Cardiac muscle cell (in vitro differentiated cells and primary cell): ENCODE results near the gene CDH23. TPM values are rescaled to one million over a fixed set of nuclear protein-coding genes. Genes with fewer than 3 reads are reported as not detected.

Experiments
- DNase-seq, 2 donors: peaks; one replicate each; pipeline versions ENCODE4 v3.0.0 to v3.0.0-alpha.2; 2010 to 2017; ENCODE audit warnings: low read depth in 1 of 2, low spot score in 1 of 2
- H3K27ac ChIP-seq: fragments of 200-600 bp; sonication (generic); 2 replicates; pipeline ENCODE4 v1.5.1; 2016
- H3K27me3 ChIP-seq: fragments of 200-600 bp; sonication (generic); 2 replicates; pipeline ENCODE4 v1.6.0; 2016; ENCODE audit warnings: control low read depth
- H3K36me3 ChIP-seq: fragments of 200-600 bp; sonication (generic); 2 replicates; pipeline ENCODE4 v1.5.1; 2016; ENCODE audit warnings: control low read depth
- H3K4me1 ChIP-seq: fragments of 200-600 bp; sonication (generic); 2 replicates; pipeline ENCODE4 v1.8.1; 2017; ENCODE audit warnings: low read depth, mild to moderate bottlenecking, mixed run types
- H3K4me3 ChIP-seq: fragments of 200-600 bp; sonication (generic); 2 replicates; pipeline ENCODE4 v1.5.1; 2016; ENCODE audit warnings: mild to moderate bottlenecking
- H3K9me3 ChIP-seq: fragments of 200-600 bp; sonication (generic); 2 replicates; pipeline ENCODE4 v1.5.1; 2017; ENCODE audit warnings: low read depth, mild to moderate bottlenecking, control low read depth
- polyA plus RNA-seq: library from polyadenylated mRNA; unstranded; fragments of >200 nt; fragmentation: Nextera tagmentation; extraction: Ambion mirVana; gene quantifications from 2 replicates; pipeline ENCODE4 v1.2.1, GENCODE V29; 2016
- total RNA-seq: library from RNA; depleted of rRNA; stranded (reverse); fragments of >200 nt; gene quantifications from 2 replicates; pipeline ENCODE4 v1.2.3, GENCODE V29; 2016
- TF ChIP-seq, protein P1 (sequence below): IDR thresholded peaks from 2 replicates; pipeline ENCODE4 v1.5.1; 2012; ENCODE audit warnings: low read depth, mild to moderate bottlenecking, low read length

The CDH23 gene
- total and polyA plus RNA-seq, 2 experiments from 2014 or later: 0.05 to 0.51 TPM

GRCh38 chr10:71565284-71566000 lies 168.7 kb downstream of the CDH23 start:
- H3K4me3 ChIP-seq: no peak overlapping the region
- peaks cover 8% of the 10 kb centered on the region for H3K4me1 ChIP-seq
- TF ChIP-seq, protein P1, sequence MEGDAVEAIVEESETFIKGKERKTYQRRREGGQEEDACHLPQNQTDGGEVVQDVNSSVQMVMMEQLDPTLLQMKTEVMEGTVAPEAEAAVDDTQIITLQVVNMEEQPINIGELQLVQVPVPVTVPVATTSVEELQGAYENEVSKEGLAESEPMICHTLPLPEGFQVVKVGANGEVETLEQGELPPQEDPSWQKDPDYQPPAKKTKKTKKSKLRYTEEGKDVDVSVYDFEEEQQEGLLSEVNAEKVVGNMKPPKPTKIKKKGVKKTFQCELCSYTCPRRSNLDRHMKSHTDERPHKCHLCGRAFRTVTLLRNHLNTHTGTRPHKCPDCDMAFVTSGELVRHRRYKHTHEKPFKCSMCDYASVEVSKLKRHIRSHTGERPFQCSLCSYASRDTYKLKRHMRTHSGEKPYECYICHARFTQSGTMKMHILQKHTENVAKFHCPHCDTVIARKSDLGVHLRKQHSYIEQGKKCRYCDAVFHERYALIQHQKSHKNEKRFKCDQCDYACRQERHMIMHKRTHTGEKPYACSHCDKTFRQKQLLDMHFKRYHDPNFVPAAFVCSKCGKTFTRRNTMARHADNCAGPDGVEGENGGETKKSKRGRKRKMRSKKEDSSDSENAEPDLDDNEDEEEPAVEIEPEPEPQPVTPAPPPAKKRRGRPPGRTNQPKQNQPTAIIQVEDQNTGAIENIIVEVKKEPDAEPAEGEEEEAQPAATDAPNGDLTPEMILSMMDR: no peak
- DNase-seq: no peak
- no peaks in the 10 kb centered on the region for H3K36me3 ChIP-seq
- no peaks in the 10 kb centered on the region for H3K27me3 ChIP-seq
- no peak overlapping the region for H3K27ac ChIP-seq
- H3K9me3 ChIP-seq: no peaks in the 10 kb centered on the region

DNA sequence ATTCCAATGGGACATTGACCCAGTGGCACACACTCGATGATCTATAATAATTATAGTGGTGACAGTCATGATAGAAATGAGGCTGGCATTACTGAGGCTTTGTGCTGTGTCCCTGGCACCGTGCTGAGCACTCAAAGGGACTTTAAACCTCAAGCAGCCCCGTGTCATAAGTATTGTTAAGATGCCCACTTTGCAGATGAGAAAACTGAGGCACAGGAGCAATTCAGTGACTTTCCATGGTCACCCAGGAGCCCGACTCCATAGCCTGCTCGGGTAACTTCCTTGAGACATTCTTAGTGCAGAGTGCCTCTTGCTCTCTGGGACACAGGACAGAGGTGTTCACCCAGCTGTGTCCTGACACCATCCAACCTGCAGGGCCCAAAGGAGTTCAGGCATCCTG lies 170.3 kb downstream of the CDH23 start:
- no peak overlapping the region for H3K27ac ChIP-seq
- no peaks in the 10 kb centered on the region for H3K36me3 ChIP-seq
- no peak overlapping the region for H3K4me3 ChIP-seq
- no peaks in the 10 kb centered on the region for H3K27me3 ChIP-seq
- TF ChIP-seq, protein P1: no peak
- DNase-seq: no peak
- peaks cover 8% of the 10 kb centered on the region for H3K4me1 ChIP-seq
- H3K9me3 ChIP-seq: no peaks in the 10 kb centered on the region

DNA sequence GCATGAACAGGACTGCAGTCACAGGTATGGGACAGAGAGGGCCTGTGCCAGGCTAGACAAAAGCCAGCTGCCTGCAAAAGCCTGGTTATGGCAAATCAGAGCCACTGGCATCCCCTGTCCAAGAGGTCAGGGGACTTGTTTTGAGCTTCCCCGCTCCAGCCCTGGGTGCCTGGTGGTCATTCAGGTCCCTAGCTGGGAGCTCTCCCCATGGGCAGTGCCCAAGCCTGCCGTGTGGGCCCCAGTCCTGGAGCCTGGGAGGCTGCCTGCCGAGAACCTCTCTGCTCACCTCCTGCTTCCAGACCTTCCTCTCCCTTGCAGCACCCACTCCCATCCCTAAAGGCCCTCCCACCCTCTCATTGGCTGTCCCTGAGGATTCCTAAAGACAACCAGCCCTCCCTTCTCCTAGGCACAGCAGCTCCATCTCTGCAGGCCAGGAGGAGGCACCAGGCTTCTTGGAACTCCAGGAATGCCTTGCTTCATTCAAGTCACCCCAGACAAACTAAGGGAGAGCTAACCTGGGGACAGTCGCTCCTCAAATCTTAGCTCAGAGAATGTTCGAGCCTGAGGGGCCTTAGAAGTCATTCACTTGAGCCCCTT lies 172.3 kb downstream of the CDH23 start:
- Histone ChIP-seq H3K36me3 (no peaks in the 10 kb centered on the region), H3K27me3 (no peaks in the 10 kb centered on the region), H3K9me3 (no peaks in the 10 kb centered on the region), H3K4me3 (no peak overlapping the region), H3K27ac (no peak overlapping the region), H3K4me1 (peaks cover 8% of the 10 kb centered on the region)
- TF ChIP-seq, protein P1: no peak
- no peak for DNase-seq

GRCh38 chr10:71569775-71570588 lies 173.3 kb downstream of the CDH23 start:
- peaks cover 8% of the 10 kb centered on the region for H3K4me1 ChIP-seq
- DNase-seq: peak; percentile 54 to 82
- TF ChIP-seq, protein P1: peak; percentile 86
- no peak overlapping the region for H3K4me3 ChIP-seq
- no peaks in the 10 kb centered on the region for H3K36me3 ChIP-seq
- H3K9me3 ChIP-seq: no peaks in the 10 kb centered on the region
- no peak overlapping the region for H3K27ac ChIP-seq
- H3K27me3 ChIP-seq: no peaks in the 10 kb centered on the region

- no peak for DNase-seq
These were observed 174.9 kb downstream of the CDH23 start for GRCh38 chr10:71571460-71572175.

More at GRCh38 chr10:71571460-71572175, 174.9 kb downstream of the CDH23 start:
- H3K9me3 ChIP-seq: no peaks in the 10 kb centered on the region
- H3K27me3 ChIP-seq: no peaks in the 10 kb centered on the region
- TF ChIP-seq, protein P1: no peak
- H3K4me1 ChIP-seq: peaks cover 8% of the 10 kb centered on the region
- no peak overlapping the region for H3K4me3 ChIP-seq
- H3K36me3 ChIP-seq: no peaks in the 10 kb centered on the region
- no peak overlapping the region for H3K27ac ChIP-seq
